Stomach (tissue), 9 donors: ENCODE data around the gene ZFR2. TPM values are rescaled to one million over a fixed set of nuclear protein-coding genes. Genes with fewer than 3 reads are reported as not detected.

Source experiments
- DNase-seq, 2 donors: peaks; one replicate each; pipeline versions ENCODE4 v3.0.0 to v3.0.0-alpha.2; 2013 to 2019
- H3K27ac ChIP-seq, 5 donors: fragments of 200-600 bp in 4 of 5; sonication (generic) in 4 of 5; one replicate each; pipeline ENCODE4 v1.5.1; 2013 to 2019; ENCODE audit warnings: mild to moderate bottlenecking in 1 of 5, moderate library complexity in 1 of 5
- H3K27me3 ChIP-seq, 3 donors: fragments of 200-600 bp; sonication (generic); one replicate each; pipeline ENCODE4 v1.5.1; 2017 to 2019; ENCODE audit warnings: mixed run types in 1 of 3
- H3K36me3 ChIP-seq, 4 donors: fragments of 200-600 bp; sonication (generic); 1 replicate in 3 of 4; 2 replicates in 1 of 4; pipeline ENCODE4 v1.5.1; 2016 to 2019
- H3K4me1 ChIP-seq, 4 donors: fragments of 200-600 bp; sonication (generic); one replicate each; pipeline ENCODE4 v1.5.1; 2016 to 2019
- H3K4me3 ChIP-seq, 4 donors: fragments of 200-600 bp; sonication (generic) in 3 of 4; one replicate each; pipeline ENCODE4 v1.5.1; 2016 to 2019; ENCODE audit warnings: mild to moderate bottlenecking in 1 of 4
- H3K9me3 ChIP-seq, 4 donors: fragments of 200-600 bp; sonication (generic); one replicate each; pipeline ENCODE4 v1.5.1; 2016 to 2019
- CTCF ChIP-seq, 7 experiments: fragments of 450-650 bp in 4 of 7; fragments of 200-600 bp in 3 of 7; sonication (generic) in 3 of 7; IDR thresholded peaks; one replicate each; pipeline ENCODE4 v1.5.1; 2016 to 2019; ENCODE audit warnings: antibody characterized with exemption in 7 of 7, control low read depth in 2 of 7, mild to moderate bottlenecking in 1 of 7
- EP300 ChIP-seq: sonication (generic); formaldehyde crosslinking; IDR thresholded peaks from one replicate; pipeline ENCODE4 v1.6.1; 2017; ENCODE audit warnings: antibody characterized with exemption
- POLR2A ChIP-seq, 4 donors: fragments of 450-650 bp; IDR thresholded peaks; one replicate each; pipeline ENCODE4 v1.6.1; 2016; ENCODE audit warnings: antibody characterized with exemption in 4 of 4, control low read depth in 2 of 4, mild to moderate bottlenecking in 1 of 4, moderate library complexity in 1 of 4
- POLR2AphosphoS5 ChIP-seq, 3 donors: sonication (generic); formaldehyde crosslinking; IDR thresholded peaks; one replicate each; pipeline ENCODE4 v1.6.1; 2016; ENCODE audit warnings: antibody characterized with exemption in 3 of 3
- WGBS, 5 donors: extraction: QIAGEN DNeasy Blood & Tissue Kit in 3 of 5; methylation state at CpG; one replicate each; pipeline versions ENCODE4 v1.1.5 to v1.1.7; 2013 to 2018; 5-methylcytosine and 5-hydroxymethylcytosine counted together
- intact Hi-C: fragments of 100-400 bp; cut with DNase I; formaldehyde crosslinking; loops from one replicate; pipeline ENCODE4 v1.15.1; 2023; ENCODE audit warnings: low total_unique reads
- polyA plus RNA-seq, 3 donors: library from polyadenylated mRNA; stranded (reverse); fragments of 200-250 nt; gene quantifications; one replicate each; pipeline ENCODE4 v1.2.3, GENCODE V29; 2013
- total RNA-seq, 5 donors: library from RNA; depleted of rRNA; stranded (reverse); fragments of >200 nt; gene quantifications; one replicate each; pipeline versions ENCODE4 v1.1.0 to v1.2.3, GENCODE V29; 2014 to 2016
- donor health status: healthy with polysubstance abuse.
- donor health status: Bipolar disorder and iron deficiency.
- donor health status: healthy.

The ZFR2 gene
- total and polyA plus RNA-seq, 8 donors = 0.10 to 0.29 TPM; not detected in 6

GRCh38 chr19:3838661-3839060 is 30.2 kb downstream of the ZFR2 start:
- Histone ChIP-seq H3K4me3 (no peak overlapping the region), H3K27ac (no peak overlapping the region), H3K9me3 (no peaks in the 10 kb centered on the region), H3K36me3 (no peaks in the 10 kb centered on the region), H3K4me1 (no peaks in the 10 kb centered on the region), H3K27me3 (peaks cover 0 to 24% (median 0%) of the 10 kb centered on the region in 3 donors)
- TF ChIP-seq POLR2A (IDR thresholded peaks at IDR 0.05) = no peak
- no peak for TF ChIP-seq EP300
- no peak for TF ChIP-seq CTCF (IDR thresholded peaks at IDR 0.05)
- TF ChIP-seq POLR2AphosphoS5 (IDR thresholded peaks at IDR 0.05) = no peak
- WGBS, 5 donors = 80 to 88% (median 81%) methylated on average over 12 to 13 of the region's 13 CpGs
- intact Hi-C loops = no loop called here
- DNase-seq = no peak

- H3K9me3 ChIP-seq = no peaks in the 10 kb centered on the region
- WGBS, 5 donors = 93 to 98% (median 97%) methylated on average over 18 to 19 of the region's 19 CpGs
- no peaks in the 10 kb centered on the region for H3K4me1 ChIP-seq
- DNase-seq = no peak
- no peak overlapping the region for H3K4me3 ChIP-seq
- intact Hi-C loops = no loop called here
- H3K27me3 ChIP-seq = peaks cover 0 to 31% (median 0%) of the 10 kb centered on the region in 3 donors
- TF ChIP-seq EP300 (no peak), POLR2AphosphoS5 (IDR thresholded peaks at IDR 0.05) (no peak), POLR2A (IDR thresholded peaks at IDR 0.05) (no peak), CTCF (IDR thresholded peaks at IDR 0.05) (no peak)
- H3K27ac ChIP-seq = no peak overlapping the region
- H3K36me3 ChIP-seq = no peaks in the 10 kb centered on the region
Measured at GRCh38 chr19:3837922-3838321, 30.9 kb downstream of the ZFR2 start.

- WGBS, 5 donors = 92 to 98% (median 97%) methylated on average over 13 to 17 of the region's 17 CpGs
- intact Hi-C loops = no loop called here
- TF ChIP-seq POLR2A (IDR thresholded peaks at IDR 0.05) (no peak), CTCF (IDR thresholded peaks at IDR 0.05) (no peak), POLR2AphosphoS5 (IDR thresholded peaks at IDR 0.05) (no peak), EP300 (no peak)
- no peaks in the 10 kb centered on the region for H3K9me3 ChIP-seq
- H3K36me3 ChIP-seq = no peaks in the 10 kb centered on the region
- H3K4me3 ChIP-seq = no peak overlapping the region
- H3K4me1 ChIP-seq = no peaks in the 10 kb centered on the region
- H3K27me3 ChIP-seq = peaks cover 0 to 37% (median 0%) of the 10 kb centered on the region in 3 donors
- no peak for DNase-seq
- no peak overlapping the region for H3K27ac ChIP-seq
Measured at GRCh38 chr19:3837332-3837731, 31.5 kb downstream of the ZFR2 start.

GRCh38 chr19:3836887-3837286 is 32.0 kb downstream of the ZFR2 start:
- Histone ChIP-seq H3K27ac (no peak overlapping the region), H3K9me3 (no peaks in the 10 kb centered on the region), H3K4me1 (no peaks in the 10 kb centered on the region), H3K36me3 (no peaks in the 10 kb centered on the region), H3K4me3 (no peak overlapping the region), H3K27me3 (peaks cover 0 to 42% (median 0%) of the 10 kb centered on the region in 3 donors)
- TF ChIP-seq CTCF (IDR thresholded peaks at IDR 0.05) (no peak), POLR2A (IDR thresholded peaks at IDR 0.05) (no peak), POLR2AphosphoS5 (IDR thresholded peaks at IDR 0.05) (no peak), EP300 (no peak)
- no peak for DNase-seq
- 83 to 94% (median 92%) methylated on average over 6 of the region's 6 CpGs for whole genome bisulfite sequencing, 5 donors
- intact Hi-C loops = no loop called here
